ENCODE measurements around the gene MRPS15. TPM values are rescaled to one million over a fixed set of nuclear protein-coding genes. Genes with fewer than 3 reads are reported as not detected.

MRPS15 gene
- total RNA-seq, 2 experiments from 2014 or later = 137 to 149 TPM

DNA sequence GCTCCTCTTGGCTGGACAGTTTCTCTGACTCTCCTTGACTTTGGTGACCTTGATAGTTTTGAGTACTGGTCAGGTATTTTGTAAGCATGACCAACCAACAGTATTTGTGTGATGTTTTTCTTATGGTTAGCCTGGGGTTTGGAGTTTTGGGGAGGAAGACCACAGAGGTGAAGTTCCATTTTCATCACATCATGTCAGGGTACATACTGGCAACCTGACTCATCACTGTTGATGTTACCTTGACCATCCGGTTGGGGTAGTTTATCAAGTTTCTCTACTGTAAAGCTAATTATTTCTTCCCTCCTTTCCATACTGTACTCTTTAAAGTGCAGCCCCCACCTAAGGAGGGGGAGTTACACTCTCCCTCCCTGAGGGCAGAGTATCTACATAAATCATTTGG lies 27.4 kb downstream of the MRPS15 start:
- Mint-ChIP-seq H3K27ac (no peak overlapping the region), H3K27me3 (no peaks in the 10 kb centered on the region), H3K9me3 (no peaks in the 10 kb centered on the region), H3K4me1 (peaks cover 4% of the 10 kb centered on the region), H3K36me3 (no peaks in the 10 kb centered on the region), H3K4me3 (no peak overlapping the region)
- DNase-seq = no peak

DNA sequence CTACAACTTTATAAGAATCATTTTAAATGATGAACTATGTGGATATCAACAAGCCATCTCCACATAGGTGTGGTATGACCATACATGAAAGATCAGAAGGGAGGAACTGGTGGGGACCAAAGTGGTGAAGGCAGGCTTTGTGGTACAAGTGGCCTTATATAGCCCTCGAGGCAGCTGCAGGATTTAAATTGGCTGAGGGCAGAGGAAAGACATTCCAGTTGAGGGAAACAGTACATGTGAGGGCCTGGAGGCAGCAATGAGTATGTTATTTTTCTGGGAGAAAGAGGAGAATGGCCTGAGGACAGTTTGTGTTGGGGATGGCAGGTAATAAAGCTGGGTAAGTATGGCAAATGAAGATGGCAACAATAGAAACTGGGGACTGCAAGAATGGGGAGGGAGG lies 31.1 kb downstream of the MRPS15 start:
- no peaks in the 10 kb centered on the region for H3K27me3 Mint-ChIP-seq
- H3K36me3 Mint-ChIP-seq = no peaks in the 10 kb centered on the region
- no peak for DNase-seq
- no peak overlapping the region for H3K4me3 Mint-ChIP-seq
- H3K4me1 Mint-ChIP-seq = no peaks in the 10 kb centered on the region
- H3K9me3 Mint-ChIP-seq = no peaks in the 10 kb centered on the region
- H3K27ac Mint-ChIP-seq = no peak overlapping the region

DNA sequence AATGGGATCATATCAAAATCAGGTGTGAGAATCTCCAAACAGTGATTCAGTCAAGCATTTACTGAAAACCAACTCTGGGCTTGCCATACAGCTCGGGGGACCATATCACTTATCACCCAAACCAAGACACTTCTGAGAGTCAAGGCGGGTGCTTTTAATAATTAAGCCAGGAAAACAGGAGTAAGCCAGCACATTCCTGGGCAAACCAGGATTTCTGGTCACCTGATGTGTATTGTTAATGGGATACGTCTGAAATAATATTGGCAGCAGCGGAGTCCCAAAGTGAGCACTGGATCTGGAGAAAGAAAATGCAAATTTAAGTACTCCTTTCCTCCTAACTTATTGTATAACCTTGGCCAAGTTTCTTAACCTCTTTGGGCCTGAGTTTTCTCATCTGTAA lies 31.6 kb downstream of the MRPS15 start:
- H3K27ac Mint-ChIP-seq = no peak overlapping the region
- H3K4me3 Mint-ChIP-seq = no peak overlapping the region
- no peaks in the 10 kb centered on the region for H3K27me3 Mint-ChIP-seq
- no peak for DNase-seq
- H3K9me3 Mint-ChIP-seq = no peaks in the 10 kb centered on the region
- H3K4me1 Mint-ChIP-seq = no peaks in the 10 kb centered on the region
- no peaks in the 10 kb centered on the region for H3K36me3 Mint-ChIP-seq

DNA sequence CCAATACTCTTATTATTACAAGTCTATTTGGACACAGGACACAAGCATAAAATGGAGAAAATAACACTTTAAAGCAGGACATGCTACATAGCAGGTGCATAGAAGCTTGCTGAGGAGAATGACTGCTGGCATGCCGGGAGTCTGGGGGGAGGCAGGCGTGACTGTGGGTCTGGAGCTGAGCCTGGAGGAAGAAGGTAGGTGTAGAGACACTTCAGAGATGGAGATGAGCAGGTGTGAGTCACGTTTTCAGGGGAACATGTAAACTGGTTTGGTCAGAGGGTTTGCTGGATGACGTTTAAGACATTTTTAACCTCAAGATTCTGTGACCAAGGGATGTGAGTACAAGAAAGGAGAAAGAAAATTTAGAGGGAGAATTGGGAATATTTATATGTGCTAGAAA lies 38.4 kb downstream of the MRPS15 start:
- no peak for DNase-seq
- H3K9me3 Mint-ChIP-seq = no peaks in the 10 kb centered on the region
- H3K4me3 Mint-ChIP-seq = no peak overlapping the region
- no peaks in the 10 kb centered on the region for H3K27me3 Mint-ChIP-seq
- H3K27ac Mint-ChIP-seq = no peak overlapping the region
- no peaks in the 10 kb centered on the region for H3K36me3 Mint-ChIP-seq
- peaks cover 2% of the 10 kb centered on the region for H3K4me1 Mint-ChIP-seq

DNA sequence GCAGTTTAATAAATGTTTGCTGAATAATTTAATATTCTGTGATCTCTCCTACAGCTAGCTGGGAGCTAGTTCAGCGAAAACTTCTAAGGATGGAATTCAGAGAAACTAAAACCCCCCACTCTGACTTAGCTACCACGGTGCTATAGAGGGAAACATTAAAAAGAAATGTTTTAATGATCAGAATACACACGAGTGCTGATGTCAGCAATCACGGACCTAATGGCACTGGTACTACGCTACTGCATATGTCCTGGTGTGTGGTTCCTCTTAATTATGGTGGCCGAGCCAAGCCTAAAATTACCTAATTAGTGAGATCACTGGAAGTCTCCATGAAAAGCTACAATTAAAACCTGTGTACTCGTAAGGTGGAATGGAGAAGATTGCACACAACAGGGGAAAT lies 42.5 kb downstream of the MRPS15 start:
- no peaks in the 10 kb centered on the region for H3K9me3 Mint-ChIP-seq
- H3K4me3 Mint-ChIP-seq = no peak overlapping the region
- H3K27me3 Mint-ChIP-seq = no peaks in the 10 kb centered on the region
- H3K36me3 Mint-ChIP-seq = no peaks in the 10 kb centered on the region
- H3K27ac Mint-ChIP-seq = no peak overlapping the region
- H3K4me1 Mint-ChIP-seq = peaks cover 9% of the 10 kb centered on the region
- DNase-seq = no peak

DNA sequence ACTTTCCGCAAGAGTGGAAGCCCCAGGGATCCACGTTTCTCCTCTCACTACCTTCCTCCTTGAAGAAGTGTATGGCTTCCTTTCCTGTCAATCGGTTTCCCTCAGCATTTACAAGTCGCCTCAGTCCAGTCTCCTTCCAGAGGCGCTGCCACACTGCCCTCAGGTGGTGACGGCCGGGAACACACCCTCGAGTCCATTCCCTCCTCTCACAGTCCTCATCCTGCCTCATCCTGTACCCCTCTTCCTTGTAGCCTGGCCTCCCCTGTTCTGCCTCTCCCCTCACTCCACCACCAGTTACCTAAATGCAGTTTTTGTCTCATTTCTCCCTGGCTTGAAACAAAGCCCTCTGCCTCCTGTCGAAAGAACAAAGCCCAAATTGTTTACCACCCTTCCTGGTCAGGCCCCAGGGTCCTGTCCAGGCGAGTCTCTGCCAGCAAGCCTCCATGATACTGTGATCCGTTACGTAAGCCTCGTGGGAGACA lies 43.3 kb downstream of the MRPS15 start:
- H3K36me3 Mint-ChIP-seq = no peaks in the 10 kb centered on the region
- H3K4me3 Mint-ChIP-seq = no peak overlapping the region
- H3K9me3 Mint-ChIP-seq = no peaks in the 10 kb centered on the region
- DNase-seq = peak; percentile 87
- H3K27ac Mint-ChIP-seq = peak overlapping the region; percentile 85
- H3K4me1 Mint-ChIP-seq = peaks cover 9% of the 10 kb centered on the region
- H3K27me3 Mint-ChIP-seq = no peaks in the 10 kb centered on the region

DNA sequence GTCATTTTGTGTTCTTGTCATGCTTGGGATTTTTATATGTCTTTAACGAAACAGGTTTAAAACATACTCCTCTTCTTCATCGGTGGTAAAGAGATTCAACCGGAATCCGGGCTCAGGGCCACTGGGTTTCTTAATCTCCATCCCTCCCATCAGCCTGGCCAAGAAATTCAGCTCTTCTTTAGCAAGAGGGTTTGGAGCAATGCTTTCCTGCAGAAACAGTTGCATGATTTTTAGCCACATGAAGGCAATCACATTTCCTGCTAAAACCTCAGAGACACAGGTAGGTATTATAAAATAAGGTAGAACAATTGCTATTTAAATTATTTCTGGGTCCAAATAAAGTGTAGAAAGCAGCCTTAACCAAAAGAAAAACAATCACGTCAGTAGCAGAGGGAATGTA lies 43.8 kb downstream of the MRPS15 start:
- H3K36me3 Mint-ChIP-seq = no peaks in the 10 kb centered on the region
- peaks cover 9% of the 10 kb centered on the region for H3K4me1 Mint-ChIP-seq
- H3K27ac Mint-ChIP-seq = peak overlapping the region; percentile 85
- H3K4me3 Mint-ChIP-seq = no peak overlapping the region
- no peak for DNase-seq
- no peaks in the 10 kb centered on the region for H3K27me3 Mint-ChIP-seq
- H3K9me3 Mint-ChIP-seq = no peaks in the 10 kb centered on the region

DNA sequence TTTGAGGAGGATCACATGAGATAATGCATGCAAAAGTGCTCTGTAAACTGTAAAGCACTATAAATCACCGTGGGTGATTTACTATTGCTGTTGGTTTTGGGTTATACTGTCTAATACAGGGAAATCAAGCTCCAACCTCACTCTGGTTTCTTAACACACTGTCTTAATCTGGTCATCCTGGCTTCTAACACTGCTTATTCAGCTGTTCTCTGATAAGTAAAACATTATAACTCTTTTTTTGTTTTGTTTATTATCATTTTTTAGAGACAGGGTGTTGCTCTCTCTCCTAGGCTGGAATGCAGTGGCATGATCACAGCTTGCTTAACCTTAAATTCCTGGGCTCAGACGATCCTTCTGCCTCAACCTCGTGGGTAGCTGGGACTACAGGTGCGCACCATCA lies 44.6 kb downstream of the MRPS15 start:
- H3K27me3 Mint-ChIP-seq = no peaks in the 10 kb centered on the region
- no peak overlapping the region for H3K27ac Mint-ChIP-seq
- H3K36me3 Mint-ChIP-seq = no peaks in the 10 kb centered on the region
- no peak overlapping the region for H3K4me3 Mint-ChIP-seq
- H3K9me3 Mint-ChIP-seq = no peaks in the 10 kb centered on the region
- H3K4me1 Mint-ChIP-seq = peaks cover 9% of the 10 kb centered on the region
- DNase-seq = no peak

DNA sequence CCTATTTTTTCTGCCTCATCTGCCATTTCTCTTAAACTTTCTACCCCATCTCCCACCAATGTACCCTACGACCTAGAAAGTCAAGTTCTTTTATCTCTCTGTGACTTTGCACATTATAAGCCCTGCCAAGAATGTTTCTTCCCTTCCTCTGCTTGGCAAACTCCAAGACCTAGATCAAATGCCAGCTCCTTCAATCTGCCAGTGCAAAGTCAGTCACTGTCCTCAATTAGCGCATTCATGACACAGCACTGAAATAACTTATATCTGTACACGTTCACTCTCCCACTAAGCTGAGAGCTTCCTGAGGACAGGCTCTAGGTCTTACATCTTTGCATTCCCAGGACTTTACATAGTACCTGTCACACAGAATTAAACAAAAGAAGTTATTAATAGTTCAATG lies 45.0 kb downstream of the MRPS15 start:
- Mint-ChIP-seq H3K27ac (no peak overlapping the region), H3K4me1 (peaks cover 9% of the 10 kb centered on the region), H3K27me3 (no peaks in the 10 kb centered on the region), H3K9me3 (no peaks in the 10 kb centered on the region), H3K4me3 (no peak overlapping the region), H3K36me3 (no peaks in the 10 kb centered on the region)
- no peak for DNase-seq

- Mint-ChIP-seq H3K4me1 (peaks cover 9% of the 10 kb centered on the region), H3K27me3 (no peaks in the 10 kb centered on the region), H3K36me3 (no peaks in the 10 kb centered on the region), H3K27ac (no peak overlapping the region), H3K9me3 (no peaks in the 10 kb centered on the region), H3K4me3 (no peak overlapping the region)
- no peak for DNase-seq
Observed at GRCh38 chr1:36417931-36418330, 46.3 kb downstream of the MRPS15 start.

- H3K27ac Mint-ChIP-seq = no peak overlapping the region
- no peaks in the 10 kb centered on the region for H3K36me3 Mint-ChIP-seq
- H3K9me3 Mint-ChIP-seq = no peaks in the 10 kb centered on the region
- H3K4me1 Mint-ChIP-seq = peaks cover 17% of the 10 kb centered on the region
- no peak for DNase-seq
- no peaks in the 10 kb centered on the region for H3K27me3 Mint-ChIP-seq
- no peak overlapping the region for H3K4me3 Mint-ChIP-seq
Observed at GRCh38 chr1:36415661-36416326, 48.4 kb downstream of the MRPS15 start.

DNA sequence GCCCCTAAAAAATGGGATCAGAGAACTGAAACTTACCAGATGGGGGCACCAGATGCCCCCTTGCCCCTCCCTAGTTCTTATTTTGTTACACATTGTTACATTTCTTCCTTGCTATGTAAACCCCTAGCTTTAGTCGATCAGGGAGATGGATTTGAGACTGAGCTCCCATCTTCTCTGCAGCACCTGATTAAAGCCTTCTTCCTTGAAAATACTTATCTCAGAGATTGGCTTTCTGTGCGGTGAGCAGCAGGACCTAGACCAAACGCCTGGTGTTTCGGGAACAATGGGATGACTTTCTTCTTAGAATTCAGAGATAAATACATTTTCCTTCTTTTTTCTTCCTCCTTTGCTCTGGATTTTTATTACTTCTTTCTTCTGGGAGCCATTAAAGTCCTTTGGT lies 49.8 kb downstream of the MRPS15 start:
- Mint-ChIP-seq H3K4me1 (peaks cover 10% of the 10 kb centered on the region), H3K27ac (no peak overlapping the region), H3K27me3 (no peaks in the 10 kb centered on the region), H3K9me3 (no peaks in the 10 kb centered on the region), H3K36me3 (no peaks in the 10 kb centered on the region), H3K4me3 (no peak overlapping the region)
- no peak for DNase-seq

- no peaks in the 10 kb centered on the region for H3K36me3 Mint-ChIP-seq
- peak overlapping the region; percentile 39 for H3K4me3 Mint-ChIP-seq
- peaks cover 10% of the 10 kb centered on the region for H3K4me1 Mint-ChIP-seq
- no peaks in the 10 kb centered on the region for H3K27me3 Mint-ChIP-seq
- H3K27ac Mint-ChIP-seq = peak overlapping the region; percentile 80
- peak; percentile 67 for DNase-seq
- H3K9me3 Mint-ChIP-seq = no peaks in the 10 kb centered on the region
Observed at GRCh38 chr1:36411674-36412648, 52.2 kb downstream of the MRPS15 start.

GRCh38 chr1:36408479-36408878 lies 55.7 kb downstream of the MRPS15 start:
- H3K4me3 Mint-ChIP-seq = no peak overlapping the region
- no peak overlapping the region for H3K27ac Mint-ChIP-seq
- no peaks in the 10 kb centered on the region for H3K27me3 Mint-ChIP-seq
- no peak for DNase-seq
- H3K36me3 Mint-ChIP-seq = no peaks in the 10 kb centered on the region
- H3K4me1 Mint-ChIP-seq = peaks cover 10% of the 10 kb centered on the region
- H3K9me3 Mint-ChIP-seq = no peaks in the 10 kb centered on the region

DNA sequence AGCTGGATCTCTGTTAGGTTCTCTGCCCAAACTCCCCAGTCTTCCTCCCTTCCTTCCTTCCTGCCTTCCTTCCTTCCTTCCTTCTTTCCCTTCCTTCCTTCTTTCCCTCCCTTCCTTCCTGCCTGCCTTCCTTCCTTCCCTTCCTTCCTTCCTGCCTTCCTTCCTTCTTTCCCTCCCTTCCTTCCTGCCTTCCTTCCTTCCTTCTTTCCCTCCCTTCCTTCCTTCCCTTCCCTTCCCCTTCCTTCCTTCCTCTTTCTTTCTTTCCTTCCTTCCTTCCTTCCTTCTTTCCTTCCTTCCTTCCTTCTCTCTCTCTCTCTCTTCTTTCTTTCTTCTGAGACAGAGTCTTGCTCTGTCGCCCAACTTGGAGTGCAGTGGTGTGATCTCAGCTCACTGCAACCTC lies 57.7 kb downstream of the MRPS15 start:
- Mint-ChIP-seq H3K27me3 (no peaks in the 10 kb centered on the region), H3K36me3 (no peaks in the 10 kb centered on the region), H3K4me3 (no peak overlapping the region)

More for the DNA sequence above, 57.7 kb downstream of the MRPS15 start:
- Mint-ChIP-seq H3K27ac (no peak overlapping the region), H3K9me3 (no peaks in the 10 kb centered on the region), H3K4me1 (peaks cover 3% of the 10 kb centered on the region)
- DNase-seq = no peak

Data from activated naive CD8-positive, alpha-beta T cell treated with anti-CD3 and anti-CD28 coated beads for 36 hours (primary cell).